Measurements from ENCODE around the gene S100A6. TPM values are rescaled to one million over a fixed set of nuclear protein-coding genes. Genes with fewer than 3 reads are reported as not detected.

The S100A6 gene
- total RNA-seq, 4 donors from 2014 or later: 595 to 840 (median 634) TPM

DNA sequence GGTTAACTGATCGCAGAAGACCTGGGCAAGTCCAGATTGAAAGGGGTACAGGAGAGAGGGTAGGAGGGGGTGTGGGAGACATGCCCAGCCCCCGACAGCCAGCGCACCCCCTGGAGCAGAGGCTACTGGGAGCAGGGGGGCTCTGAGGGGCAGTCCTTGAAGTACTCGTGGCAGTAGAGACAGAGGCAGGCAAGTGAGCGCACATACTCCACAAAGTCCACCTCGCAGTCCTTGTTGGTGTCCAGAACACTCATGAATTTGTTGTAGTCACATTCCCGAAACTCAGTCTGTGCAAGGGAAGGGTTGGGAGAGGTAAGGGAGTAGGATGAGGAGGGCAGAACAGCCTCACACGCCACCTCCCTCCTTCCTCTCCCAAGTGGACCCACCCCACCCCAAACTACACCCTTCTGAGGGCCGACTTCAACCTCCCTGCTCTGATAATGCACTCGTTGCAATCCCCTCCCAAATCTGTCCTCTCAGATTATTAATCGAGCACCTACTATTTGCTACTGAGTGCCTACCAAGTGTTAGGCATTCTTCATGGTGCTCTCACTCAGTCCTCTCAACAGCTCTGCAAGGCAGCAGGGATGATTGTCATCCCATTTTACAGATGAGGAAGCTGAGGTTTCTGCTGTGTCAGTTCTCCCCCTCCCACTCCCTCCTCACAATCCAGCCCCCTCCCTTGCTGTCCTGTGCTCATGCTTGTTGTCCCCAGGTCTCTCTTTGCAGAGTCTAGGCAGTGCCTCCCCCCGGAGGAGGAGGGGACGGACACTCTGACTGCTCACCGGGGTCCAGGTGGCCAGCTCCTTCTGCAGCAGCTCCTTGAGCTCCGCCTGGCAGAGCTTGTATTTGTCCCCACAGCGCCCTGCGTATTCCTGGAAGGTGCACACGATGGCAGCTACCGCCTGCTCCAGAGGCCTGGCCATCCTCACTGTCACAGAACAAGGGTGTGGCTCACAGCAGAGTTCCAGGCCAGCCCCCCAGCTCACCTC is 12.1 kb upstream of the S100A6 start:
- 69 to 71% methylated on average over 6 to 8 of the region's 19 CpGs for WGBS, 2 donors (ENCODE audit: low coverage in 1 of 2)
- peak overlapping the region in 3 of 4 donors; percentile 79 to 90 (median 82) for H3K27ac ChIP-seq
- no peak overlapping the region for H3K4me3 ChIP-seq
- no peaks in the 10 kb centered on the region for H3K9me3 ChIP-seq
- TF ChIP-seq POLR2AphosphoS5 (IDR thresholded peaks at IDR 0.05): no peak
- TF ChIP-seq EP300 (IDR thresholded peaks at IDR 0.05): no peak
- TF ChIP-seq POLR2A (IDR thresholded peaks at IDR 0.05): no peak
- TF ChIP-seq, protein P1, sequence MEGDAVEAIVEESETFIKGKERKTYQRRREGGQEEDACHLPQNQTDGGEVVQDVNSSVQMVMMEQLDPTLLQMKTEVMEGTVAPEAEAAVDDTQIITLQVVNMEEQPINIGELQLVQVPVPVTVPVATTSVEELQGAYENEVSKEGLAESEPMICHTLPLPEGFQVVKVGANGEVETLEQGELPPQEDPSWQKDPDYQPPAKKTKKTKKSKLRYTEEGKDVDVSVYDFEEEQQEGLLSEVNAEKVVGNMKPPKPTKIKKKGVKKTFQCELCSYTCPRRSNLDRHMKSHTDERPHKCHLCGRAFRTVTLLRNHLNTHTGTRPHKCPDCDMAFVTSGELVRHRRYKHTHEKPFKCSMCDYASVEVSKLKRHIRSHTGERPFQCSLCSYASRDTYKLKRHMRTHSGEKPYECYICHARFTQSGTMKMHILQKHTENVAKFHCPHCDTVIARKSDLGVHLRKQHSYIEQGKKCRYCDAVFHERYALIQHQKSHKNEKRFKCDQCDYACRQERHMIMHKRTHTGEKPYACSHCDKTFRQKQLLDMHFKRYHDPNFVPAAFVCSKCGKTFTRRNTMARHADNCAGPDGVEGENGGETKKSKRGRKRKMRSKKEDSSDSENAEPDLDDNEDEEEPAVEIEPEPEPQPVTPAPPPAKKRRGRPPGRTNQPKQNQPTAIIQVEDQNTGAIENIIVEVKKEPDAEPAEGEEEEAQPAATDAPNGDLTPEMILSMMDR (IDR thresholded peaks at IDR 0.05): no peak
- H3K4me1 ChIP-seq: peaks cover 5 to 80% (median 71%) of the 10 kb centered on the region in 3 donors
- no peaks in the 10 kb centered on the region for H3K27me3 ChIP-seq
- no peaks in the 10 kb centered on the region for H3K36me3 ChIP-seq
- no peak for ATAC-seq

GRCh38 chr1:153546796-153547559 is 11.2 kb upstream of the S100A6 start:
- H3K27ac ChIP-seq: peak overlapping the region in 3 of 4 donors; percentile 79 to 90 (median 82)
- no peaks in the 10 kb centered on the region for H3K36me3 ChIP-seq
- no peaks in the 10 kb centered on the region for H3K9me3 ChIP-seq
- H3K4me1 ChIP-seq: peaks cover 5 to 86% (median 72%) of the 10 kb centered on the region in 3 donors
- WGBS, 2 donors (ENCODE audit: low coverage in 1 of 2): 73 to 90% methylated on average over 4 to 5 of the region's 14 CpGs
- H3K27me3 ChIP-seq: no peaks in the 10 kb centered on the region
- TF ChIP-seq, protein P1 (IDR thresholded peaks at IDR 0.05): no peak
- TF ChIP-seq EP300 (IDR thresholded peaks at IDR 0.05) (no peak), POLR2AphosphoS5 (IDR thresholded peaks at IDR 0.05) (no peak), POLR2A (IDR thresholded peaks at IDR 0.05) (no peak)
- ATAC-seq: no peak
- peak overlapping the region in 1 of 2 donors; percentile 54 for H3K4me3 ChIP-seq

GRCh38 chr1:153546371-153546770 is 10.6 kb upstream of the S100A6 start:
- no peaks in the 10 kb centered on the region for H3K27me3 ChIP-seq
- no peak for ATAC-seq
- peak overlapping the region in 3 of 4 donors; percentile 79 to 90 (median 82) for H3K27ac ChIP-seq
- no peaks in the 10 kb centered on the region for H3K36me3 ChIP-seq
- TF ChIP-seq POLR2AphosphoS5 (IDR thresholded peaks at IDR 0.05) (no peak), POLR2A (IDR thresholded peaks at IDR 0.05) (no peak), EP300 (IDR thresholded peaks at IDR 0.05) (no peak)
- TF ChIP-seq, protein P1 (IDR thresholded peaks at IDR 0.05): no peak
- 75 to 88% methylated on average over 4 to 7 of the region's 8 CpGs for WGBS, 2 donors (ENCODE audit: low coverage in 1 of 2)
- H3K4me3 ChIP-seq: peak overlapping the region in 1 of 2 donors; percentile 54
- peaks cover 5 to 92% (median 72%) of the 10 kb centered on the region in 3 donors for H3K4me1 ChIP-seq
- no peaks in the 10 kb centered on the region for H3K9me3 ChIP-seq

GRCh38 chr1:153545067-153546055 is 9.6 kb upstream of the S100A6 start, which contains the start of gene S100A4:
TSS of gene S100A4 (minus strand) at chr1:153545806. CDS start at chr1:153544794, 1,012 bp downstream.
- Histone ChIP-seq H3K27me3 (no peaks in the 10 kb centered on the region), H3K4me1 (peaks cover 5 to 90% (median 72%) of the 10 kb centered on the region in 3 donors), H3K36me3 (no peaks in the 10 kb centered on the region), H3K27ac (peak within 1 kb of the TSS; percentile 68 to 90 (median 80)), H3K9me3 (no peaks in the 10 kb centered on the region), H3K4me3 (peak within 1 kb of the TSS; percentile 26 to 54)
- ATAC-seq: peak; percentile 88
- TF ChIP-seq POLR2A (IDR thresholded peaks at IDR 0.05) (peak; percentile 29 to 80), POLR2AphosphoS5 (IDR thresholded peaks at IDR 0.05) (peak; percentile 53), EP300 (IDR thresholded peaks at IDR 0.05) (no peak)
- 13 to 16% methylated on average over 9 to 11 of the region's 19 CpGs for WGBS, 2 donors (ENCODE audit: low coverage in 1 of 2)

Data from gastroesophageal sphincter (tissue), 4 donors.